ENCODE measurements around the gene TMEM220.

TMEM220 gene

DNA sequence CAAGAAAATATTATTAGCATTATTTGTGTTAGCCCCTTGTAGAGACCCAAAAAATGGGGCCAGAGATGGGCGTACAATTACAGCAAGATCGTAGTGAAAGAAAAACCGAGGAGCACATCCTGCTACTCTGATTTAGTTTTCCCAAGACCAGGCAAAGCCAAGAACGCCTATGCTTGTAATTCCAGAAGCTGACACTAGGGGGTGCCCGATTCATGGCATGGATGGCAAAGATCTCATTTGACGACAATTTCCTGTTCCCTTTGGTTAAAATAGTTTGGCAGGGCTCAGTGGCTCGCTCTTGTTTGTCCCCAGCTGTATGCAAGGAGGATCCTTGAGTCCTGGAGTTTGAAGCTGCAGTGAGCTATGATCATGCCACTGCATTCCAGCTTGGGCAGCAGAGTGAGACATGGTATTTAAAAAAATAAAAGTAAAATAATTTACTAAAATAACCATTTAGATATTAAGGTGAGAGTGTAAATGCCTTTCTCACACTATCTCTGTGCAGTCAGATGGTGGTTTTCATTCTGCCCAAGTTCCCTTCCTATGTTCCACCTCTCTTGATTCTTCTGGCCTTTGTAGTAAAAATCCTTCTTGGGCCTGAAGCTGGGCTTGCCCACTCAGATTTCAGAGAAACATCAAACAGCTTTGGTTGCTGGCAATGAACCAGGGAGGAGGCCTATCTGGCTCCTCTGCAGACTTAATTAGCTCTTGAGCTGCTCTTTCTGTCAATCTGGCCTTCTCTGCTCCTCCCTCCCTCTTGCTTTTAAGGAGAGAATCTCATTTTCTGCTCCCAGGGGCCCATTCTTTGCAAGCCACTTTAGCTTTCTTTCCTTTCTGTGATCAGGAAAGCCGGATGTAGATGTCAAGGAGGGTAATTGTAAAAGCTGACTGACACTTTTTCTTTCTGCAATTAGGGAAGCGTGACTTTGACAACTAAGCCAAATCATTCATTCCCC is 42.9 kb upstream of the TMEM220 start:
- TF ChIP-seq, protein P1, sequence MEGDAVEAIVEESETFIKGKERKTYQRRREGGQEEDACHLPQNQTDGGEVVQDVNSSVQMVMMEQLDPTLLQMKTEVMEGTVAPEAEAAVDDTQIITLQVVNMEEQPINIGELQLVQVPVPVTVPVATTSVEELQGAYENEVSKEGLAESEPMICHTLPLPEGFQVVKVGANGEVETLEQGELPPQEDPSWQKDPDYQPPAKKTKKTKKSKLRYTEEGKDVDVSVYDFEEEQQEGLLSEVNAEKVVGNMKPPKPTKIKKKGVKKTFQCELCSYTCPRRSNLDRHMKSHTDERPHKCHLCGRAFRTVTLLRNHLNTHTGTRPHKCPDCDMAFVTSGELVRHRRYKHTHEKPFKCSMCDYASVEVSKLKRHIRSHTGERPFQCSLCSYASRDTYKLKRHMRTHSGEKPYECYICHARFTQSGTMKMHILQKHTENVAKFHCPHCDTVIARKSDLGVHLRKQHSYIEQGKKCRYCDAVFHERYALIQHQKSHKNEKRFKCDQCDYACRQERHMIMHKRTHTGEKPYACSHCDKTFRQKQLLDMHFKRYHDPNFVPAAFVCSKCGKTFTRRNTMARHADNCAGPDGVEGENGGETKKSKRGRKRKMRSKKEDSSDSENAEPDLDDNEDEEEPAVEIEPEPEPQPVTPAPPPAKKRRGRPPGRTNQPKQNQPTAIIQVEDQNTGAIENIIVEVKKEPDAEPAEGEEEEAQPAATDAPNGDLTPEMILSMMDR (IDR thresholded peaks at IDR 0.05), result peak; percentile 21
- Histone ChIP-seq H3K4me3 (ENCODE audit: low read depth, low read length) (no peak overlapping the region), H3K9me3 (ENCODE audit: control insufficient read depth, low read length) (no peaks in the 10 kb centered on the region), H3K4me2 (ENCODE audit: low read length) (no peak overlapping the region), H3K27ac (no peak overlapping the region), H3K36me3 (ENCODE audit: control insufficient read depth, insufficient read depth, low read length) (no peaks in the 10 kb centered on the region), H3K4me1 (no peaks in the 10 kb centered on the region), H2AFZ (peak overlapping the region; percentile 35), H3K79me2 (no peaks in the 10 kb centered on the region), H3K27me3 (ENCODE audit: control insufficient read depth, insufficient read depth, low read length) (no peaks in the 10 kb centered on the region), H3K9ac (no peak overlapping the region)

GRCh38 chr17:10771148-10771547 is 41.3 kb upstream of the TMEM220 start:
- TF ChIP-seq, protein P1 (IDR thresholded peaks at IDR 0.05), result no peak
- H3K4me3 ChIP-seq (ENCODE audit: low read depth, low read length), result no peak overlapping the region
- no peak overlapping the region for H3K9ac ChIP-seq

DNA sequence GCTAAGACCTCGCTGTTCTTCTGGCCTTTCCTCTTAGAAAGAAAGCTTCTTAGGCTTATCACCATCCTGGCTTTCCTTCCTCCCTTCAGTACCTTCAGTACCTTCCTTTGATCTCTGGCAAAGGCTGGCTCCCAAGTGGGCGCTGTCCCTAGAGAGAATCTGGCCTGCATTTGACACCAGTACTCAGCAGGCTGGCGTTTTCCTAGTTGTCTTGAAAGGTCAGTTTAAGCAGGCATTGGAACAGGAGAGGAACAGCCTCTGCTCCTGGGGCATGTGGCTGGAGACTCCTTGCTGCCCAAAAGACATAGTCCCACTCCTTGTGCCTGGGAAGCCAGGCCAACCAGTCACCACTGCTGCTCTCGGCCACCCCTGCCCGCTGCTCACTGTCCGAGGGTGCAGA is 40.0 kb upstream of the TMEM220 start:
- H2AFZ ChIP-seq, result no peak overlapping the region
- no peak overlapping the region for H3K4me3 ChIP-seq (ENCODE audit: low read depth, low read length)
- TF ChIP-seq, protein P1 (IDR thresholded peaks at IDR 0.05), result no peak
- H3K9me3 ChIP-seq (ENCODE audit: control insufficient read depth, low read length), result no peaks in the 10 kb centered on the region
- H3K4me1 ChIP-seq, result no peaks in the 10 kb centered on the region
- no peaks in the 10 kb centered on the region for H3K36me3 ChIP-seq (ENCODE audit: control insufficient read depth, insufficient read depth, low read length)
- H3K4me2 ChIP-seq (ENCODE audit: low read length), result no peak overlapping the region
- no peaks in the 10 kb centered on the region for H3K79me2 ChIP-seq
- no peaks in the 10 kb centered on the region for H3K27me3 ChIP-seq (ENCODE audit: control insufficient read depth, insufficient read depth, low read length)
- no peak overlapping the region for H3K9ac ChIP-seq
- no peak overlapping the region for H3K27ac ChIP-seq

More at GRCh38 chr17:10771148-10771547, 41.3 kb upstream of the TMEM220 start:
- Histone ChIP-seq H3K36me3 (ENCODE audit: control insufficient read depth, insufficient read depth, low read length) (no peaks in the 10 kb centered on the region), H3K4me1 (no peaks in the 10 kb centered on the region), H2AFZ (no peak overlapping the region), H3K79me2 (no peaks in the 10 kb centered on the region), H3K27ac (no peak overlapping the region), H3K4me2 (ENCODE audit: low read length) (no peak overlapping the region), H3K27me3 (ENCODE audit: control insufficient read depth, insufficient read depth, low read length) (no peaks in the 10 kb centered on the region), H3K9me3 (ENCODE audit: control insufficient read depth, low read length) (no peaks in the 10 kb centered on the region)

DNA sequence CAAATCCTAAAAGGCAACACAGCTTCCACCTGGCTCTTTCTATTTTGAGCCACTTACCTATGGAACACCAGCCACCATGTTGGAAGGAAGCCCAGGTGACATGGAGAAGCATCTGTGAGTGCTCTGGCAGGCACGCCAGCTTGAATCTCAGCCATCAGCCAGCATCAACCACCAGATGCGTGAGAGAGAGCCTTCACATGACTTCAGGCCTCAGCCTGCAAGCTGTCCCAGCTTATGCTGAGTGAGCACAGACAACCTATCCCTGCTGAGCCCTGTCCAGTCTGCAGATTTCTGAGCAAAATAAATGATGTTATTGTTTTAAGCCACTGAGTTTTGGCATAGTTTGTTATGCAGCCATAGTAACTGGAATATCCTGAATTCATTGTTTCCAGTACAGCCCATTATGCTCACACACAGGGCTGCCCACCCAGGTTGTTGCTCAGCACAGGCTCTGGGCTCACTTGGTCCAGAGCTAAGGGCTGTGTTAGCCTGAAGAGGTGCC is 39.0 kb upstream of the TMEM220 start:
- Histone ChIP-seq H3K27ac (no peak overlapping the region), H3K36me3 (ENCODE audit: control insufficient read depth, insufficient read depth, low read length) (no peaks in the 10 kb centered on the region)

More for the DNA sequence above, 39.0 kb upstream of the TMEM220 start:
- H3K9me3 ChIP-seq (ENCODE audit: control insufficient read depth, low read length), result no peaks in the 10 kb centered on the region
- H3K4me1 ChIP-seq, result no peaks in the 10 kb centered on the region
- no peak overlapping the region for H2AFZ ChIP-seq
- no peak overlapping the region for H3K4me3 ChIP-seq (ENCODE audit: low read depth, low read length)
- TF ChIP-seq, protein P1 (IDR thresholded peaks at IDR 0.05), result no peak
- no peaks in the 10 kb centered on the region for H3K27me3 ChIP-seq (ENCODE audit: control insufficient read depth, insufficient read depth, low read length)
- no peak overlapping the region for H3K9ac ChIP-seq
- H3K4me2 ChIP-seq (ENCODE audit: low read length), result no peak overlapping the region
- H3K79me2 ChIP-seq, result no peaks in the 10 kb centered on the region
